Measurements from ENCODE around the gene UBA52. TPM values are rescaled to one million over a fixed set of nuclear protein-coding genes. Genes with fewer than 3 reads are reported as not detected.
"Not testable (repeated sequence)": the region's sequence is repeated elsewhere in the genome, so short reads cannot be mapped to it uniquely, and the experiment has no call there.

UBA52 gene
- total and polyA plus RNA-seq, 10 of the 15 experiments (the other 5 are each of a cell fraction or from before 2014, with no cell fraction given): 1,131 to 2,392 (median 1,645) TPM

DNA sequence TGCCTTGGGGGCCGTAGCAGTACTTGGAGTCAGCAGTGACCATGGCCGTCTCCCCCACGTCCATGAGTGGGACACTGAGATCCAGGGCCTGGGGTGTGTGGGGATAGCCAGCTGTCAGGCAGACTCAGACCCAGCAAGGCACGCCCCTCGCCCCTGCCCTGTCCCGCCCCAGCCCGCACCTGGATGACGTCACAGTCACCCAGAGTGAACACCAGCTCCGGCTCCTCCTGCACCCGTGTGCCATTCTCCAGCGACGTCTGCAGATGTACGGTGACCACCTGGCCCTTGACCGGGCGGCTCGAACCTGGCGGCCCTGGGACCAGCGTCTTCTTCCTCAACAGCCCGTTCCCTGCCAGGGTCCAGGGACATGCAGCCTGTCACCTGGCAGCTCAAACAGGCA is 32.3 kb upstream of the UBA52 start:
- SMC1A ChIA-PET (ENCODE audit: uncharacterized antibody, unreplicated experiment): no interaction called here
- DNase-seq (ENCODE audit: low read depth, low spot score) (no peak), FAIRE-seq (no peak), ATAC-seq (no peak)
- no peak overlapping the region for H2AFZ ChIP-seq (ENCODE audit: control insufficient read depth, low read depth, low read length)
- no peak for TF ChIP-seq ZNF24 (IDR thresholded peaks at IDR 0.05)
- TF ChIP-seq, protein P1, sequence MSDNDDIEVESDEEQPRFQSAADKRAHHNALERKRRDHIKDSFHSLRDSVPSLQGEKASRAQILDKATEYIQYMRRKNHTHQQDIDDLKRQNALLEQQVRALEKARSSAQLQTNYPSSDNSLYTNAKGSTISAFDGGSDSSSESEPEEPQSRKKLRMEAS (IDR thresholded peaks at IDR 0.05; ENCODE audit: low read depth, low read length): no peak
- TF ChIP-seq JUNB (IDR thresholded peaks at IDR 0.05): no peak
- TF ChIP-seq, protein P2, sequence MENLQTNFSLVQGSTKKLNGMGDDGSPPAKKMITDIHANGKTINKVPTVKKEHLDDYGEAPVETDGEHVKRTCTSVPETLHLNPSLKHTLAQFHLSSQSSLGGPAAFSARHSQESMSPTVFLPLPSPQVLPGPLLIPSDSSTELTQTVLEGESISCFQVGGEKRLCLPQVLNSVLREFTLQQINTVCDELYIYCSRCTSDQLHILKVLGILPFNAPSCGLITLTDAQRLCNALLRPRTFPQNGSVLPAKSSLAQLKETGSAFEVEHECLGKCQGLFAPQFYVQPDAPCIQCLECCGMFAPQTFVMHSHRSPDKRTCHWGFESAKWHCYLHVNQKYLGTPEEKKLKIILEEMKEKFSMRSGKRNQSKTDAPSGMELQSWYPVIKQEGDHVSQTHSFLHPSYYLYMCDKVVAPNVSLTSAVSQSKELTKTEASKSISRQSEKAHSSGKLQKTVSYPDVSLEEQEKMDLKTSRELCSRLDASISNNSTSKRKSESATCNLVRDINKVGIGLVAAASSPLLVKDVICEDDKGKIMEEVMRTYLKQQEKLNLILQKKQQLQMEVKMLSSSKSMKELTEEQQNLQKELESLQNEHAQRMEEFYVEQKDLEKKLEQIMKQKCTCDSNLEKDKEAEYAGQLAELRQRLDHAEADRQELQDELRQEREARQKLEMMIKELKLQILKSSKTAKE (IDR thresholded peaks at IDR 0.05; ENCODE audit: low read depth, poor library complexity, severe bottlenecking): no peak
- TF ChIP-seq SMAD5 (IDR thresholded peaks at IDR 0.05; ENCODE audit: low read depth): no peak
- no peak for TF ChIP-seq FOS (IDR thresholded peaks at IDR 0.05; ENCODE audit: borderline replicate concordance, extremely low read depth, insufficient read length)
- TF ChIP-seq, protein P3, sequence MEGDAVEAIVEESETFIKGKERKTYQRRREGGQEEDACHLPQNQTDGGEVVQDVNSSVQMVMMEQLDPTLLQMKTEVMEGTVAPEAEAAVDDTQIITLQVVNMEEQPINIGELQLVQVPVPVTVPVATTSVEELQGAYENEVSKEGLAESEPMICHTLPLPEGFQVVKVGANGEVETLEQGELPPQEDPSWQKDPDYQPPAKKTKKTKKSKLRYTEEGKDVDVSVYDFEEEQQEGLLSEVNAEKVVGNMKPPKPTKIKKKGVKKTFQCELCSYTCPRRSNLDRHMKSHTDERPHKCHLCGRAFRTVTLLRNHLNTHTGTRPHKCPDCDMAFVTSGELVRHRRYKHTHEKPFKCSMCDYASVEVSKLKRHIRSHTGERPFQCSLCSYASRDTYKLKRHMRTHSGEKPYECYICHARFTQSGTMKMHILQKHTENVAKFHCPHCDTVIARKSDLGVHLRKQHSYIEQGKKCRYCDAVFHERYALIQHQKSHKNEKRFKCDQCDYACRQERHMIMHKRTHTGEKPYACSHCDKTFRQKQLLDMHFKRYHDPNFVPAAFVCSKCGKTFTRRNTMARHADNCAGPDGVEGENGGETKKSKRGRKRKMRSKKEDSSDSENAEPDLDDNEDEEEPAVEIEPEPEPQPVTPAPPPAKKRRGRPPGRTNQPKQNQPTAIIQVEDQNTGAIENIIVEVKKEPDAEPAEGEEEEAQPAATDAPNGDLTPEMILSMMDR (IDR thresholded peaks at IDR 0.05 in 2 of 3, conservative IDR thresholded peaks at IDR 0.05 in 1 of 3; ENCODE audit: control insufficient read depth in 2 of 3, extremely low read depth in 1 of 3, insufficient read depth in 1 of 3, low read depth in 3 of 3, low read length in 3 of 3): no peak
- no peak for TF ChIP-seq STAT3 (IDR thresholded peaks at IDR 0.05; ENCODE audit: low read depth, low read length)
- TF ChIP-seq, protein P4, sequence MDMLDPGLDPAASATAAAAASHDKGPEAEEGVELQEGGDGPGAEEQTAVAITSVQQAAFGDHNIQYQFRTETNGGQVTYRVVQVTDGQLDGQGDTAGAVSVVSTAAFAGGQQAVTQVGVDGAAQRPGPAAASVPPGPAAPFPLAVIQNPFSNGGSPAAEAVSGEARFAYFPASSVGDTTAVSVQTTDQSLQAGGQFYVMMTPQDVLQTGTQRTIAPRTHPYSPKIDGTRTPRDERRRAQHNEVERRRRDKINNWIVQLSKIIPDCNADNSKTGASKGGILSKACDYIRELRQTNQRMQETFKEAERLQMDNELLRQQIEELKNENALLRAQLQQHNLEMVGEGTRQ (IDR thresholded peaks at IDR 0.05; ENCODE audit: borderline replicate concordance, low read depth, low read length): no peak
- TF ChIP-seq RUNX3 (IDR thresholded peaks at IDR 0.05; ENCODE audit: low read length): no peak
- no peaks in the 10 kb centered on the region for H3K9me3 ChIP-seq (replicated peaks; ENCODE audit: control insufficient read depth, insufficient read depth, low read length)
- WGBS (ENCODE audit: insufficient coverage, insufficient replicate concordance, low lambda C conversion rate, missing lambda C conversion rate): 96% methylated on average over 13 of the region's 19 CpGs
- CTCF ChIA-PET: interaction anchor here (0.6 kb wide), 1 partner anchor 209 kb away, joined by 3 read pairs; no protein-coding TSS in a partner anchor
- H3K79me2 ChIP-seq (ENCODE audit: control insufficient read depth, insufficient read depth, low read length): peaks cover 14% of the 10 kb centered on the region
- no peak overlapping the region for H3K27ac ChIP-seq (ENCODE audit: control insufficient read depth, insufficient read depth)
- RAD21 ChIA-PET (ENCODE audit: unreplicated experiment): no interaction called here
- H3K36me3 ChIP-seq (ENCODE audit: control insufficient read depth in 2 of 2, insufficient read depth in 2 of 2, low read length in 1 of 2): peaks cover 6 to 31% of the 10 kb centered on the region in 2 experiments; a peak in 3 of 4 replicates
- no peak overlapping the region for H3K4me3 ChIP-seq
- no TSS peak for BruUV-seq (replicated peaks)
- POLR2A ChIA-PET: interaction anchor here (0.7 kb wide), 1 partner anchor 46 kb away, joined by 3 read pairs; no protein-coding TSS in a partner anchor
- H3K4me1 ChIP-seq (ENCODE audit: control insufficient read depth, insufficient read depth, low read length): peaks cover 10% of the 10 kb centered on the region
- H4K20me1 ChIP-seq (ENCODE audit: control insufficient read depth, insufficient read depth): no peaks in the 10 kb centered on the region
- H3K4me2 ChIP-seq (ENCODE audit: control insufficient read depth, insufficient read depth): no peak overlapping the region
- intact Hi-C loops (cut with micrococcal nuclease; ENCODE audit: unreplicated experiment): no loop called here
- in situ Hi-C loops (cut with MboI): no loop called here
- no peaks in the 10 kb centered on the region for H3K27me3 ChIP-seq (replicated peaks in 1 of 2; ENCODE audit: control insufficient read depth in 2 of 2, insufficient read depth in 2 of 2, low read length in 1 of 2)
- H3K9ac ChIP-seq (ENCODE audit: control insufficient read depth, insufficient read depth, low read length): no peak overlapping the region

DNA sequence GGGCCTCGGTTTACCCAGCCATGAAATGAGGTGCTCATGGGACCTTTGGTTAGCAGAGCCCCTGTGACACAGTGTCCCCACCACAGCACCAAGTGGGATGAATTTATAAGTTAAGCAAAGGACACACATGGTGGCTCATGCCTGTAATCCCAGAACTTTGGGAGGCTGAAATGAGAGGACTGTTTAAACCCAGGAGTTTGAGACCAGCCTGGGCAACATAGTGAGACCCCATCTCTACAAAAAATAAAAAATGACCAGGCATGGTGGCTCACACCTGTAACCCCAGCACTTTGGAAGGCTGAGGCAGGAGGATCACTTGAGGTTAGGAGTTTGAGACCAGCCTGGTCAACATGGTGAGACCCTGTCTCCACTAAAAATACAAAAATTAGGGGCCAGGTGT is 31.5 kb upstream of the UBA52 start:
- H2AFZ ChIP-seq (ENCODE audit: control insufficient read depth, low read depth, low read length); H3K27me3 ChIP-seq (replicated peaks in 1 of 2; ENCODE audit: control insufficient read depth in 2 of 2, insufficient read depth in 2 of 2, low read length in 1 of 2); RAD21 ChIA-PET (ENCODE audit: unreplicated experiment); FAIRE-seq; POLR2A ChIA-PET; H3K27ac ChIP-seq (ENCODE audit: control insufficient read depth, insufficient read depth); in situ Hi-C loops (cut with MboI); ATAC-seq; H3K4me3 ChIP-seq; H3K9ac ChIP-seq (ENCODE audit: control insufficient read depth, insufficient read depth, low read length); SMC1A ChIA-PET (ENCODE audit: uncharacterized antibody, unreplicated experiment); H3K9me3 ChIP-seq (replicated peaks; ENCODE audit: control insufficient read depth, insufficient read depth, low read length); H3K4me2 ChIP-seq (ENCODE audit: control insufficient read depth, insufficient read depth); H4K20me1 ChIP-seq (ENCODE audit: control insufficient read depth, insufficient read depth); H3K4me1 ChIP-seq (ENCODE audit: control insufficient read depth, insufficient read depth, low read length); BruUV-seq (replicated peaks); DNase-seq (ENCODE audit: low read depth, low spot score); CTCF ChIA-PET: not testable (repeated sequence)
- peaks cover 14% of the 10 kb centered on the region for H3K79me2 ChIP-seq (ENCODE audit: control insufficient read depth, insufficient read depth, low read length)
- intact Hi-C loops (cut with micrococcal nuclease; ENCODE audit: unreplicated experiment): loop anchor here (5.0 kb wide), 1 partner anchor 47 kb away; the partner anchor contains the start of gene REX1BD
- peaks cover 6 to 31% of the 10 kb centered on the region in 2 experiments; a peak in 3 of 4 replicates for H3K36me3 ChIP-seq (ENCODE audit: control insufficient read depth in 2 of 2, insufficient read depth in 2 of 2, low read length in 1 of 2)
- WGBS (ENCODE audit: insufficient coverage, insufficient replicate concordance, low lambda C conversion rate, missing lambda C conversion rate): 100% methylated on average over 1 of the region's 1 CpG
